ENCODE measurements around the gene GRWD1. TPM values are rescaled to one million over a fixed set of nuclear protein-coding genes. Genes with fewer than 3 reads are reported as not detected.
A peak's percentile ranks its signal among the peaks of the same experiment; 100 is the strongest.

Gene GRWD1
- total RNA-seq, 2 experiments from 2014 or later, result 25.6 to 27.1 TPM

- peaks cover 38% of the 10 kb centered on the region for H3K36me3 Mint-ChIP-seq (ENCODE audit: low read depth)
- H3K4me3 Mint-ChIP-seq, result no peak overlapping the region
- ChIA-PET POLR2A (no interaction called here), CTCF (no interaction called here)
- peaks cover 8% of the 10 kb centered on the region for H3K4me1 Mint-ChIP-seq
- H3K27me3 Mint-ChIP-seq, result no peaks in the 10 kb centered on the region
- H3K9me3 Mint-ChIP-seq, result no peaks in the 10 kb centered on the region
- no peak for DNase-seq
- H3K27ac Mint-ChIP-seq, result no peak overlapping the region
Observed at GRCh38 chr19:48452289-48453190, 6.8 kb downstream of the GRWD1 start.

GRCh38 chr19:48454150-48454730, 8.5 kb downstream of the GRWD1 start:
- Mint-ChIP-seq H3K9me3 (no peaks in the 10 kb centered on the region), H3K27ac (no peak overlapping the region), H3K36me3 (ENCODE audit: low read depth) (peaks cover 28% of the 10 kb centered on the region), H3K27me3 (no peaks in the 10 kb centered on the region), H3K4me1 (peaks cover 3% of the 10 kb centered on the region), H3K4me3 (no peak overlapping the region)
- ChIA-PET CTCF (no interaction called here), POLR2A (no interaction called here)
- no peak for DNase-seq

- H3K4me1 Mint-ChIP-seq, result peaks cover 3% of the 10 kb centered on the region
- H3K27ac Mint-ChIP-seq, result no peak within 1 kb of the TSS
- no peak within 1 kb of the TSS for H3K4me3 Mint-ChIP-seq
- DNase-seq, result no peak
- H3K36me3 Mint-ChIP-seq (ENCODE audit: low read depth), result peaks cover 28% of the 10 kb centered on the region
- no peaks in the 10 kb centered on the region for H3K27me3 Mint-ChIP-seq
- H3K9me3 Mint-ChIP-seq, result no peaks in the 10 kb centered on the region
- ChIA-PET POLR2A (no interaction called here), CTCF (no interaction called here)
Observed at GRCh38 chr19:48455171-48455907, 9.6 kb downstream of the GRWD1 start, which contains the start of gene KCNJ14. TSS of gene KCNJ14 (plus strand) at chr19:48455574. CDS start at chr19:48461725, 6,151 bp downstream.

GRCh38 chr19:48455908-48456562, 10.3 kb downstream of the GRWD1 start:
- DNase-seq, result no peak
- Mint-ChIP-seq H3K4me3 (no peak overlapping the region), H3K4me1 (peaks cover 3% of the 10 kb centered on the region), H3K27ac (no peak overlapping the region), H3K9me3 (no peaks in the 10 kb centered on the region), H3K27me3 (no peaks in the 10 kb centered on the region), H3K36me3 (ENCODE audit: low read depth) (peaks cover 28% of the 10 kb centered on the region)
- POLR2A ChIA-PET, result no interaction called here
- CTCF ChIA-PET, result no interaction called here

- H3K36me3 Mint-ChIP-seq (ENCODE audit: low read depth), result peaks cover 25% of the 10 kb centered on the region
- CTCF ChIA-PET, result interaction anchor here (1.0 kb wide), 1 partner anchor 33 kb away, joined by 5 read pairs; no protein-coding TSS in a partner anchor
- no peaks in the 10 kb centered on the region for H3K27me3 Mint-ChIP-seq
- no peak overlapping the region for H3K4me3 Mint-ChIP-seq
- POLR2A ChIA-PET, result interaction anchor here (1.0 kb wide), 1 partner anchor 12 kb away, joined by 3 read pairs; no protein-coding TSS in a partner anchor
- no peaks in the 10 kb centered on the region for H3K9me3 Mint-ChIP-seq
- H3K27ac Mint-ChIP-seq, result no peak overlapping the region
- H3K4me1 Mint-ChIP-seq, result peaks cover 3% of the 10 kb centered on the region
- DNase-seq, result no peak
Observed at GRCh38 chr19:48456864-48457263, 11.1 kb downstream of the GRWD1 start.

- Mint-ChIP-seq H3K27me3 (no peaks in the 10 kb centered on the region), H3K36me3 (ENCODE audit: low read depth) (peaks cover 17% of the 10 kb centered on the region), H3K4me1 (peaks cover 3% of the 10 kb centered on the region), H3K9me3 (no peaks in the 10 kb centered on the region), H3K27ac (no peak overlapping the region), H3K4me3 (no peak overlapping the region)
- ChIA-PET POLR2A (interaction anchor here (1.0 kb wide), 1 partner anchor 13 kb away, joined by 3 read pairs; no protein-coding TSS in a partner anchor), CTCF (interaction anchor here (1.0 kb wide), 1 partner anchor 31 kb away, joined by 5 read pairs; no protein-coding TSS in a partner anchor)
- no peak for DNase-seq
Observed at GRCh38 chr19:48458016-48458415, 12.2 kb downstream of the GRWD1 start.

- H3K27me3 Mint-ChIP-seq, result no peaks in the 10 kb centered on the region
- peaks cover 9% of the 10 kb centered on the region for H3K4me1 Mint-ChIP-seq
- DNase-seq, result no peak
- ChIA-PET CTCF (no interaction called here), POLR2A (no interaction called here)
- H3K9me3 Mint-ChIP-seq, result no peaks in the 10 kb centered on the region
- H3K36me3 Mint-ChIP-seq (ENCODE audit: low read depth), result peaks cover 7% of the 10 kb centered on the region
- H3K27ac Mint-ChIP-seq, result no peak overlapping the region
- no peak overlapping the region for H3K4me3 Mint-ChIP-seq
Observed at GRCh38 chr19:48461651-48461981, 15.8 kb downstream of the GRWD1 start.

GRCh38 chr19:48461982-48462655, 16.3 kb downstream of the GRWD1 start:
- Mint-ChIP-seq H3K36me3 (ENCODE audit: low read depth) (peaks cover 5% of the 10 kb centered on the region), H3K4me1 (peaks cover 9% of the 10 kb centered on the region), H3K4me3 (no peak overlapping the region), H3K9me3 (no peaks in the 10 kb centered on the region), H3K27me3 (no peaks in the 10 kb centered on the region), H3K27ac (no peak overlapping the region)
- ChIA-PET POLR2A (no interaction called here), CTCF (no interaction called here)
- DNase-seq, result no peak

- POLR2A ChIA-PET, result no interaction called here
- Mint-ChIP-seq H3K9me3 (no peaks in the 10 kb centered on the region), H3K36me3 (ENCODE audit: low read depth) (no peaks in the 10 kb centered on the region), H3K4me3 (no peak overlapping the region), H3K4me1 (peaks cover 24% of the 10 kb centered on the region), H3K27ac (no peak overlapping the region), H3K27me3 (no peaks in the 10 kb centered on the region)
- DNase-seq, result no peak
- CTCF ChIA-PET, result no interaction called here
Observed at GRCh38 chr19:48465215-48465614, 19.4 kb downstream of the GRWD1 start.

GRCh38 chr19:48466561-48467325, 21.0 kb downstream of the GRWD1 start:
- POLR2A ChIA-PET, result interaction anchor here (1.7 kb wide), 1 partner anchor 76 kb away, joined by 6 read pairs; the partner anchor contains the start of gene KDELR1
- Mint-ChIP-seq H3K4me3 (no peak overlapping the region), H3K36me3 (ENCODE audit: low read depth) (peaks cover 7% of the 10 kb centered on the region), H3K9me3 (no peaks in the 10 kb centered on the region), H3K27ac (no peak overlapping the region), H3K4me1 (peaks cover 31% of the 10 kb centered on the region), H3K27me3 (no peaks in the 10 kb centered on the region)
- DNase-seq, result no peak
- CTCF ChIA-PET, result no interaction called here

GRCh38 chr19:48468772-48469288, 23.0 kb downstream of the GRWD1 start:
- peak overlapping the region; percentile 74 for H3K27ac Mint-ChIP-seq
- DNase-seq, result peak; percentile 100
- H3K9me3 Mint-ChIP-seq, result no peaks in the 10 kb centered on the region
- H3K36me3 Mint-ChIP-seq (ENCODE audit: low read depth), result peaks cover 21% of the 10 kb centered on the region
- POLR2A ChIA-PET, result interaction anchor here (1.7 kb wide), 1 partner anchor 78 kb away, joined by 6 read pairs; the partner anchor contains the start of gene KDELR1
- peaks cover 34% of the 10 kb centered on the region for H3K4me1 Mint-ChIP-seq
- CTCF ChIA-PET, result interaction anchor here (0.8 kb wide), 1 partner anchor 37 kb away, joined by 3 read pairs; no protein-coding TSS in a partner anchor
- H3K4me3 Mint-ChIP-seq, result peak overlapping the region; percentile 79
- H3K27me3 Mint-ChIP-seq, result no peaks in the 10 kb centered on the region

Measured in activated CD4-positive, alpha-beta memory T cell treated with anti-CD3 and anti-CD28 coated beads, Interleukin-2, amount 10 ng/mL, durations not matched to agents 7 days and 5 days (primary cell).